ENCODE measurements around the gene DNAH3. TPM values are rescaled to one million over a fixed set of nuclear protein-coding genes. Genes with fewer than 3 reads are reported as not detected.
"Not testable (repeated sequence)": the region's sequence is repeated elsewhere in the genome, so short reads cannot be mapped to it uniquely, and the experiment has no call there.

DNAH3 gene
- total and polyA plus RNA-seq, 3 donors from 2014 or later: 11.7 to 21.2 (median 19.9) TPM

- Histone ChIP-seq H3K4me3 (no peak overlapping the region), H3K27ac (no peak overlapping the region), H3K27me3 (no peaks in the 10 kb centered on the region), H3K9me3 (no peaks in the 10 kb centered on the region), H3K36me3 (ENCODE audit: low read depth, missing control alignments) (no peaks in the 10 kb centered on the region), H3K4me1 (no peaks in the 10 kb centered on the region)
- DNase-seq: no peak
- TF ChIP-seq CTCF (IDR thresholded peaks at IDR 0.05) (no peak), POLR2A (IDR thresholded peaks at IDR 0.05) (no peak)
- intact Hi-C loops (cut with DNase I; ENCODE audit: low total_unique reads): no loop called here
- WGBS, 2 donors: 90 to 93% methylated on average over 7 of the region's 7 CpGs
Observed at GRCh38 chr16:21125191-21125590, 25.5 kb downstream of the DNAH3 start.

- WGBS, 2 donors: 61 to 70% methylated on average over 2 of the region's 2 CpGs
- TF ChIP-seq POLR2A (IDR thresholded peaks at IDR 0.05) (no peak), CTCF (IDR thresholded peaks at IDR 0.05) (no peak)
- Histone ChIP-seq H3K4me1 (no peaks in the 10 kb centered on the region), H3K9me3 (no peaks in the 10 kb centered on the region), H3K27me3 (no peaks in the 10 kb centered on the region), H3K36me3 (ENCODE audit: low read depth, missing control alignments) (no peaks in the 10 kb centered on the region), H3K4me3 (no peak overlapping the region), H3K27ac (no peak overlapping the region)
- intact Hi-C loops (cut with DNase I; ENCODE audit: low total_unique reads): no loop called here
- no peak for DNase-seq
Observed at GRCh38 chr16:21120976-21121520, 29.6 kb downstream of the DNAH3 start.

GRCh38 chr16:21117567-21117966 is 33.1 kb downstream of the DNAH3 start:
- Histone ChIP-seq H3K27me3 (no peaks in the 10 kb centered on the region), H3K4me3 (no peak overlapping the region), H3K9me3 (no peaks in the 10 kb centered on the region), H3K36me3 (ENCODE audit: low read depth, missing control alignments) (no peaks in the 10 kb centered on the region), H3K27ac (no peak overlapping the region), H3K4me1 (no peaks in the 10 kb centered on the region)
- intact Hi-C loops (cut with DNase I; ENCODE audit: low total_unique reads): no loop called here
- DNase-seq: no peak
- WGBS, 2 donors: 92 to 93% methylated on average over 4 of the region's 4 CpGs
- TF ChIP-seq CTCF (IDR thresholded peaks at IDR 0.05): no peak
- TF ChIP-seq POLR2A (IDR thresholded peaks at IDR 0.05): no peak

- Histone ChIP-seq H3K27me3 (no peaks in the 10 kb centered on the region), H3K36me3 (ENCODE audit: low read depth, missing control alignments) (no peaks in the 10 kb centered on the region), H3K4me1 (no peaks in the 10 kb centered on the region), H3K27ac (no peak overlapping the region), H3K9me3 (no peaks in the 10 kb centered on the region), H3K4me3 (no peak overlapping the region)
- TF ChIP-seq POLR2A (IDR thresholded peaks at IDR 0.05) (no peak), CTCF (IDR thresholded peaks at IDR 0.05) (no peak)
- no peak for DNase-seq
- WGBS, 2 donors: 56 to 58% methylated on average over 13 of the region's 13 CpGs
- intact Hi-C loops (cut with DNase I; ENCODE audit: low total_unique reads): no loop called here
Observed at GRCh38 chr16:21116148-21116693, 34.4 kb downstream of the DNAH3 start.

GRCh38 chr16:21115551-21115950 is 35.1 kb downstream of the DNAH3 start:
- H3K36me3 ChIP-seq (ENCODE audit: low read depth, missing control alignments); H3K4me3 ChIP-seq; DNase-seq; H3K27ac ChIP-seq; intact Hi-C loops (cut with DNase I; ENCODE audit: low total_unique reads); H3K27me3 ChIP-seq; H3K9me3 ChIP-seq; H3K4me1 ChIP-seq: not testable (repeated sequence)
- WGBS, 2 donors: 94 to 96% methylated on average over 4 of the region's 4 CpGs

Data from testis (tissue), 3 donors.